Measurements from ENCODE around the gene MBLAC1. TPM values are rescaled to one million over a fixed set of nuclear protein-coding genes. Genes with fewer than 3 reads are reported as not detected.

The MBLAC1 gene
- total and polyA plus RNA-seq, 9 of the 15 experiments (the other 6 are each of a cell fraction or from before 2014, with no cell fraction given), result 0.03 to 3.1 (median 0.52) TPM

DNA sequence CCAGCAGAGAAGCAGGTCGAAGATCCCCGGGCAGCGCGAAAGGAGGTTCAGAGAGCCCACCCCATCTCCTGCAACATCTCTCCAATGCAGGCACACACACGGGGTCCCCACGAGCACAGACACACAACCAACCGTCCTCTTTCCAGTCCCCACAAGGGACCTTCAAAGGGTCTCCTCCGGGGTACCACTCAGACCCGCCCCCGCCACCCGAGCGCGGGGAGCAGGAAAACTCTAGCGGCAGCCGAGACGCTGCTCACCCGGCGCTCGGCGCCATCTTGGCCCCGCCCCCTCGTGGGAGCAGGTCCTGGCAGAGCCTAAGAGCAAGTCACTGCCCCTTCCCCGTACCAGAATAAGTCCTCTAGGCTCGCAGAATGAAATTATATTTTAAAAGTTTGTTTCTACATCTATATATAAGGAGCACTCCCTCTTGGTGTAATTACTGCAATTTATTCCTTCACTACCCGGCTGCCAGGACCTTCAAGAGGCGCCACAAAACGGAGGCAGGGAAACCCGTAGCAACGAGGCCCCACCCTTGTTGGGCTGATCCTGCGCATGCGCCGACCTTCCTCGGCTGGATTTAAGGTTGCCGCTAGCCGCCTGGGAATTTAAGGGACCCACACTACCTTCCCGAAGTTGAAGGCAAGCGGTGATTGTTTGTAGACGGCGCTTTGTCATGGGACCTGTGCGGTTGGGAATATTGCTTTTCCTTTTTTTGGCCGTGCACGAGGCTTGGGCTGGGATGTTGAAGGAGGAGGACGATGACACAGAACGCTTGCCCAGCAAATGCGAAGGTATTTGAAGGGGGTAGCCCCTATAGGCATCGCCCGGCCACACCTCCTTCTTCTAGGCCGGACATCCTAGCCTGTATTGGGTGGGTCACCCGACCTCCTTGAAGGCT, 7.4 kb upstream of the MBLAC1 start, which contains the start of the genes CNPY4 and TAF6 (continued):
- TF ChIP-seq COPS2 (conservative IDR thresholded peaks at IDR 0.05), result no peak
- TF ChIP-seq ZFP1 (CRISPR knock-in tag; IDR thresholded peaks at IDR 0.05), result no peak
- TF ChIP-seq, protein P1, sequence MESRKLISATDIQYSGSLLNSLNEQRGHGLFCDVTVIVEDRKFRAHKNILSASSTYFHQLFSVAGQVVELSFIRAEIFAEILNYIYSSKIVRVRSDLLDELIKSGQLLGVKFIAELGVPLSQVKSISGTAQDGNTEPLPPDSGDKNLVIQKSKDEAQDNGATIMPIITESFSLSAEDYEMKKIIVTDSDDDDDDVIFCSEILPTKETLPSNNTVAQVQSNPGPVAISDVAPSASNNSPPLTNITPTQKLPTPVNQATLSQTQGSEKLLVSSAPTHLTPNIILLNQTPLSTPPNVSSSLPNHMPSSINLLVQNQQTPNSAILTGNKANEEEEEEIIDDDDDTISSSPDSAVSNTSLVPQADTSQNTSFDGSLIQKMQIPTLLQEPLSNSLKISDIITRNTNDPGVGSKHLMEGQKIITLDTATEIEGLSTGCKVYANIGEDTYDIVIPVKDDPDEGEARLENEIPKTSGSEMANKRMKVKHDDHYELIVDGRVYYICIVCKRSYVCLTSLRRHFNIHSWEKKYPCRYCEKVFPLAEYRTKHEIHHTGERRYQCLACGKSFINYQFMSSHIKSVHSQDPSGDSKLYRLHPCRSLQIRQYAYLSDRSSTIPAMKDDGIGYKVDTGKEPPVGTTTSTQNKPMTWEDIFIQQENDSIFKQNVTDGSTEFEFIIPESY (CRISPR knock-in tag; IDR thresholded peaks at IDR 0.05), result peak; percentile 52; the same call in 1 of the 2 replicates
- no peak; the same call in 1 of the 2 replicates for TF ChIP-seq NR2C2 (CRISPR knock-in tag; IDR thresholded peaks at IDR 0.05)
- TF ChIP-seq NR2C2 (tag; IDR thresholded peaks at IDR 0.05), result no peak
- no peak for TF ChIP-seq SMAD1 (IDR thresholded peaks at IDR 0.05; ENCODE audit: low read depth, low read length, partially characterized antibody)
- TF ChIP-seq IRF1 (CRISPR knock-in tag; IDR thresholded peaks at IDR 0.05; ENCODE audit: borderline replicate concordance), result no peak
- TF ChIP-seq, protein P2, sequence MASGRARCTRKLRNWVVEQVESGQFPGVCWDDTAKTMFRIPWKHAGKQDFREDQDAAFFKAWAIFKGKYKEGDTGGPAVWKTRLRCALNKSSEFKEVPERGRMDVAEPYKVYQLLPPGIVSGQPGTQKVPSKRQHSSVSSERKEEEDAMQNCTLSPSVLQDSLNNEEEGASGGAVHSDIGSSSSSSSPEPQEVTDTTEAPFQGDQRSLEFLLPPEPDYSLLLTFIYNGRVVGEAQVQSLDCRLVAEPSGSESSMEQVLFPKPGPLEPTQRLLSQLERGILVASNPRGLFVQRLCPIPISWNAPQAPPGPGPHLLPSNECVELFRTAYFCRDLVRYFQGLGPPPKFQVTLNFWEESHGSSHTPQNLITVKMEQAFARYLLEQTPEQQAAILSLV (tag; IDR thresholded peaks at IDR 0.05), result no peak
- TF ChIP-seq ZFX (CRISPR knock-in tag; IDR thresholded peaks at IDR 0.05), result 0 out of 2 replicates have a peak, but pooled peaks have one; percentile 73
- TF ChIP-seq, protein P3, sequence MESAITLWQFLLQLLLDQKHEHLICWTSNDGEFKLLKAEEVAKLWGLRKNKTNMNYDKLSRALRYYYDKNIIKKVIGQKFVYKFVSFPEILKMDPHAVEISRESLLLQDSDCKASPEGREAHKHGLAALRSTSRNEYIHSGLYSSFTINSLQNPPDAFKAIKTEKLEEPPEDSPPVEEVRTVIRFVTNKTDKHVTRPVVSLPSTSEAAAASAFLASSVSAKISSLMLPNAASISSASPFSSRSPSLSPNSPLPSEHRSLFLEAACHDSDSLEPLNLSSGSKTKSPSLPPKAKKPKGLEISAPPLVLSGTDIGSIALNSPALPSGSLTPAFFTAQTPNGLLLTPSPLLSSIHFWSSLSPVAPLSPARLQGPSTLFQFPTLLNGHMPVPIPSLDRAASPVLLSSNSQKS (CRISPR knock-in tag; IDR thresholded peaks at IDR 0.05), result no peak
- TF ChIP-seq, protein P4, sequence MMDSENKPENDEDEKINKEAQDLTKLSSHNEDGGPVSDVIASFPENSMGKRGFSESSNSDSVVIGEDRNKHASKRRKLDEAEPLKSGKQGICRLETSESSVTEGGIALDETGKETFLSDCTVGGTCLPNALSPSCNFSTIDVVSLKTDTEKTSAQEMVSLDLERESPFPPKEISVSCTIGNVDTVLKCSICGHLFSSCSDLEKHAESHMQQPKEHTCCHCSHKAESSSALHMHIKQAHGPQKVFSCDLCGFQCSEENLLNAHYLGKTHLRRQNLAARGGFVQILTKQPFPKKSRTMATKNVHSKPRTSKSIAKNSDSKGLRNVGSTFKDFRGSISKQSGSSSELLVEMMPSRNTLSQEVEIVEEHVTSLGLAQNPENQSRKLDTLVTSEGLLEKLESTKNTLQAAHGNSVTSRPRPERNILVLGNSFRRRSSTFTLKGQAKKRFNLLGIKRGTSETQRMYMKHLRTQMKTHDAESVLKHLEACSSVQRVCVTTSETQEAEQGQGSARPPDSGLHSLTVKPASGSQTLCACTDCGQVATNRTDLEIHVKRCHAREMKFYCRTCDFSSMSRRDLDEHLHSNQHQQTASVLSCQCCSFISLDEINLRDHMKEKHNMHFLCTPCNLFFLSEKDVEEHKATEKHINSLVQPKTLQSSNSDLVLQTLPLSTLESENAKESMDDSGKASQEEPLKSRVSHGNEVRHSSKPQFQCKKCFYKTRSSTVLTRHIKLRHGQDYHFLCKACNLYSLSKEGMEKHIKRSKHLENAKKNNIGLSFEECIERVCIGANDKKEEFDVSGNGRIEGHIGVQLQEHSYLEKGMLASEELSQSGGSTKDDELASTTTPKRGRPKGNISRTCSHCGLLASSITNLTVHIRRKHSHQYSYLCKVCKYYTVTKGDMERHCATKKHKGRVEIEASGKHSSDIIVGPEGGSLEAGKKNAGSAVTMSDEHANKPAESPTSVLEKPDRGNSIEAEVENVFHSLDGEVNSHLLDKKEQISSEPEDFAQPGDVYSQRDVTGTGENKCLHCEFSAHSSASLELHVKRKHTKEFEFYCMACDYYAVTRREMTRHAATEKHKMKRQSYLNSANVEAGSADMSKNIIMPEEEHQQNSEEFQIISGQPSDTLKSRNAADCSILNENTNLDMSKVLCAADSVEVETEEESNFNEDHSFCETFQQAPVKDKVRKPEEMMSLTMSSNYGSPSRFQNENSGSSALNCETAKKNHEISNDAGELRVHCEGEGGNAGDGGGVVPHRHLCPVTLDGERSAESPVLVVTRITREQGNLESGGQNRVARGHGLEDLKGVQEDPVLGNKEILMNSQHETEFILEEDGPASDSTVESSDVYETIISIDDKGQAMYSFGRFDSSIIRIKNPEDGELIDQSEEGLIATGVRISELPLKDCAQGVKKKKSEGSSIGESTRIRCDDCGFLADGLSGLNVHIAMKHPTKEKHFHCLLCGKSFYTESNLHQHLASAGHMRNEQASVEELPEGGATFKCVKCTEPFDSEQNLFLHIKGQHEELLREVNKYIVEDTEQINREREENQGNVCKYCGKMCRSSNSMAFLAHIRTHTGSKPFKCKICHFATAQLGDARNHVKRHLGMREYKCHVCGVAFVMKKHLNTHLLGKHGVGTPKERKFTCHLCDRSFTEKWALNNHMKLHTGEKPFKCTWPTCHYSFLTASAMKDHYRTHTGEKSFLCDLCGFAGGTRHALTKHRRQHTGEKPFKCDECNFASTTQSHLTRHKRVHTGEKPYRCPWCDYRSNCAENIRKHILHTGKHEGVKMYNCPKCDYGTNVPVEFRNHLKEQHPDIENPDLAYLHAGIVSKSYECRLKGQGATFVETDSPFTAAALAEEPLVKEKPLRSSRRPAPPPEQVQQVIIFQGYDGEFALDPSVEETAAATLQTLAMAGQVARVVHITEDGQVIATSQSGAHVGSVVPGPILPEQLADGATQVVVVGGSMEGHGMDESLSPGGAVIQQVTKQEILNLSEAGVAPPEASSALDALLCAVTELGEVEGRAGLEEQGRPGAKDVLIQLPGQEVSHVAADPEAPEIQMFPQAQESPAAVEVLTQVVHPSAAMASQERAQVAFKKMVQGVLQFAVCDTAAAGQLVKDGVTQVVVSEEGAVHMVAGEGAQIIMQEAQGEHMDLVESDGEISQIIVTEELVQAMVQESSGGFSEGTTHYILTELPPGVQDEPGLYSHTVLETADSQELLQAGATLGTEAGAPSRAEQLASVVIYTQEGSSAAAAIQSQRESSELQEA (IDR thresholded peaks at IDR 0.05; ENCODE audit: low read depth), result no peak
- peak; percentile 97 for TF ChIP-seq SP1 (CRISPR knock-in tag; IDR thresholded peaks at IDR 0.05)
- no peak for TF ChIP-seq GATAD2A (IDR thresholded peaks at IDR 0.05)
